Upper lobe of right lung (tissue), 1 donor: ENCODE measurements around the gene DOK7. TPM values are rescaled to one million over a fixed set of nuclear protein-coding genes. Genes with fewer than 3 reads are reported as not detected.
A peak's percentile ranks its signal among the peaks of the same experiment; 100 is the strongest.

Source experiments
- ATAC-seq: fragments of 200-7000 bp; cut with Tn5 transposase; one replicate; pipeline ENCODE4 v1.9.1; 2020; ENCODE audit warnings: mild to moderate bottlenecking, moderate library complexity
- DNase-seq: peaks from one replicate; pipeline ENCODE4 v3.0.0-alpha.2; 2020
- H3K27ac ChIP-seq: fragments of 200-600 bp; one replicate; pipeline ENCODE4 v1.8.0; 2022
- H3K27me3 ChIP-seq: fragments of 200-600 bp; one replicate; pipeline ENCODE4 v1.8.0; 2022; ENCODE audit warnings: mild to moderate bottlenecking
- H3K36me3 ChIP-seq: fragments of 200-600 bp; one replicate; pipeline ENCODE4 v1.8.0; 2022
- H3K4me1 ChIP-seq: fragments of 200-600 bp; one replicate; pipeline ENCODE4 v1.8.0; 2022
- H3K4me3 ChIP-seq: fragments of 200-600 bp; one replicate; pipeline ENCODE4 v1.8.0; 2022; ENCODE audit warnings: mild to moderate bottlenecking
- H3K9me3 ChIP-seq: fragments of 200-600 bp; one replicate; pipeline ENCODE4 v1.8.0; 2022
- CTCF ChIP-seq: fragments of 200-600 bp; IDR thresholded peaks from one replicate; pipeline ENCODE4 v1.8.0; 2022; ENCODE audit warnings: antibody characterized with exemption
- intact Hi-C: fragments of 100-400 bp; cut with DNase I; formaldehyde crosslinking; loops from one replicate; pipeline ENCODE4 v1.11.0; 2022
- total RNA-seq: library from RNA; stranded (reverse); fragmentation: NEBNext Ultra II Directional; extraction: Animal tissue kit (Norgen Biotek cat#: 25700); gene quantifications from one replicate; pipeline ENCODE4 v1.2.1, GENCODE V29; 2021
- donor health status: DM: no; HTN: yes; CAD: no; lungs with severe emphysema.

DOK7 gene
- total RNA-seq, 1 donor from 2014 or later, result 3.6 TPM

- intact Hi-C loops, result loop anchor here (5.0 kb wide), 1 partner anchor 97 kb away; no protein-coding TSS in a partner anchor
- no peak for TF ChIP-seq CTCF
Measured at GRCh38 chr4:3444351-3445110, 18.6 kb upstream of the DOK7 start.

GRCh38 chr4:3445111-3445820 lies 17.8 kb upstream of the DOK7 start:
- Histone ChIP-seq H3K4me1 (peaks cover 6% of the 10 kb centered on the region), H3K36me3 (no peaks in the 10 kb centered on the region), H3K4me3 (no peak overlapping the region), H3K27me3 (no peaks in the 10 kb centered on the region), H3K27ac (no peak overlapping the region), H3K9me3 (no peaks in the 10 kb centered on the region)
- no peak for TF ChIP-seq CTCF
- intact Hi-C loops, result no loop called here
- ATAC-seq (peak; percentile 5), DNase-seq (no peak)

More at GRCh38 chr4:3444351-3445110, 18.6 kb upstream of the DOK7 start:
- Histone ChIP-seq H3K9me3 (no peaks in the 10 kb centered on the region), H3K27ac (no peak overlapping the region), H3K27me3 (no peaks in the 10 kb centered on the region), H3K4me3 (no peak overlapping the region), H3K4me1 (peaks cover 6% of the 10 kb centered on the region), H3K36me3 (no peaks in the 10 kb centered on the region)
- no peak for DNase-seq
- ATAC-seq, result no peak

- no peaks in the 10 kb centered on the region for H3K36me3 ChIP-seq
- peaks cover 6% of the 10 kb centered on the region for H3K4me1 ChIP-seq
- intact Hi-C loops, result no loop called here
- no peaks in the 10 kb centered on the region for H3K9me3 ChIP-seq
- ATAC-seq, result no peak
- no peak for TF ChIP-seq CTCF
- no peaks in the 10 kb centered on the region for H3K27me3 ChIP-seq
- no peak for DNase-seq
- no peak overlapping the region for H3K27ac ChIP-seq
- no peak overlapping the region for H3K4me3 ChIP-seq
Measured at GRCh38 chr4:3445829-3446545, 17.1 kb upstream of the DOK7 start.

- Histone ChIP-seq H3K4me3 (no peak overlapping the region), H3K36me3 (no peaks in the 10 kb centered on the region), H3K4me1 (peaks cover 6% of the 10 kb centered on the region), H3K27ac (no peak overlapping the region), H3K27me3 (no peaks in the 10 kb centered on the region), H3K9me3 (no peaks in the 10 kb centered on the region)
- DNase-seq, result no peak
- intact Hi-C loops, result no loop called here
- no peak for ATAC-seq
- no peak for TF ChIP-seq CTCF
Measured at GRCh38 chr4:3446631-3447320, 16.3 kb upstream of the DOK7 start.
